ENCODE results near the gene AHI1. TPM values are rescaled to one million over a fixed set of nuclear protein-coding genes. Genes with fewer than 3 reads are reported as not detected.
"Not testable (repeated sequence)": the region's sequence is repeated elsewhere in the genome, so short reads cannot be mapped to it uniquely, and the experiment has no call there.

Gene AHI1
- polyA plus RNA-seq, 1 donor, result 19.7 TPM

- no peak for DNase-seq
Measured at GRCh38 chr6:135505648-135506047, 8.1 kb upstream of the AHI1 start.

GRCh38 chr6:135505222-135505621 is 7.7 kb upstream of the AHI1 start:
- no peak for DNase-seq

- DNase-seq, result no peak
Measured at GRCh38 chr6:135504734-135505133, 7.2 kb upstream of the AHI1 start.

GRCh38 chr6:135503703-135504475 is 6.3 kb upstream of the AHI1 start:
- DNase-seq, result no peak

DNA sequence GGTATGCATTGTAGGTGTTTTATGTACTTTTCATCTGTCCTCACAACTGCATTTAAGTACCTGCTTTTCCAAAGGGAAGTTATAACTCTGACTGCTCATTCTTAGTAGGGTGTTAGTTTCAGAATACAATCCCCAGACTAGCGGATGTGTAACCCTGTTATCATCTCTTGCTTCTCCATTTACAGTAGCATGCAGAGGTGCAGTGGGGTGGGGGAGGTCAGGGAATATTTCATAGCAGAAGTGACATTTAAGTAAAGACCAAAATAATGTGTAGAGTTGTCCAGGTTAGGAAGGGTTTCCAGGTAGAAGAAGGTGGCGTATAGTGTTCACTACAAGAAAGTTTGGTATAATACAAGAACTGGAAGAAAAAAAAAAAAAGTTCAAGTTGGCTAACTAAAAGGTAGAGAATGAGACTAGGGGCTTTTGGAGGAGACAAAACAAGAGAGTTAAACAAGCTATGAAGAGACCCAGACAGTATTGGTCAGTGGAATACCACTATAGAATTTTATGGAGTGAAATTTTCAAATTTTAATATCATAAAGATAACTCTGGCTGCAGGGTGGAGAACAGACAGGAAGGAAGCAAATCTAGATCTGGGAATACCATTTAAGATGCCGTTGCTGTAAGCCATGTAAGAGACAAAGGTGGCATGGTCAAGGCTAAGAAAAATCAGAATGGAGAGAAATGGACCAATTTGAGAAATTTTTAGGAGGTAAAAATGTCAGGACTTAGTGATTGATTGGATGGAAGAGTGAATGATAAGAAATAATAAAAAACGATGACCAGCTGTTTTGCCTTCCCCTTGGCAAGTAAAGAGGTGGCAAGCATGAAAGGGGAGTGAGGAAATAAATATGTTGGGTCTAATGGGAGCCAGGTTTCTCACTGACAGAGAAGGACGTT is 2.2 kb upstream of the AHI1 start:
- DNase-seq, result no peak

DNA sequence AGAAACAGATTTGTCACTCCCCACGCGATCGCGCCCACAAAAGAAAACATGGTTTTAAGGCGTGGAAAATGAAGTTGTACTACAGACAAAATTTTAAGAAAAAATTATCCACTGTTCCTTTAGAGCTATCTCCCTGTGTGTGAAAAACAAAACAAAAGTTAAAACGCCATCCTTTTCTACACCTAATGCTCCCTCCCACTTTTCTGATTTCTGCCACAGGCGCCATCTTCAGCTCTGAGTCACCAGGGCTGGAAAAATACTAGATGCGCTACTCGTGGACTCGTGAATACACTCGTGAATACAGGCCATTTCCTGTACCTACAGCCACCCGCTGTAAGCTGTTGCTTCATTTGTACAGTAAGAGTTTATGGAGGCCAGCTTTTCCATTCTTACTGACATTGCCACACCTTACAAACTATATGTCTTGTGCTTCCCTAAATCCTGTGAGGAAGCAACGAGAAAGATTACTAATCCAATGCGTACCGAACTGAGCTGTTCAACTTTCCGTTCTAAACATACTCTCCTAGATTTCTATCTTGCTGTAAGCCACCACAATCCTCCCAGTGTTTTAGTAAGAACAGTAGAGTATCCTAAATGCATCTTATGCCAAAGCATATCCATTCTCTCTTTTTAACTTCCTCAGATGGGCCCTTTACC is 773 bp upstream of the AHI1 start:
- DNase-seq, result peak; percentile 85

- DNase-seq, result peak; percentile 8
Measured at GRCh38 chr6:135496800-135497411, 634 bp downstream of the AHI1 start.

- no peak for DNase-seq
Measured at GRCh38 chr6:135493218-135493961, 4.2 kb downstream of the AHI1 start.

- DNase-seq, result no peak
Measured at GRCh38 chr6:135490381-135490780, 7.2 kb downstream of the AHI1 start.

DNA sequence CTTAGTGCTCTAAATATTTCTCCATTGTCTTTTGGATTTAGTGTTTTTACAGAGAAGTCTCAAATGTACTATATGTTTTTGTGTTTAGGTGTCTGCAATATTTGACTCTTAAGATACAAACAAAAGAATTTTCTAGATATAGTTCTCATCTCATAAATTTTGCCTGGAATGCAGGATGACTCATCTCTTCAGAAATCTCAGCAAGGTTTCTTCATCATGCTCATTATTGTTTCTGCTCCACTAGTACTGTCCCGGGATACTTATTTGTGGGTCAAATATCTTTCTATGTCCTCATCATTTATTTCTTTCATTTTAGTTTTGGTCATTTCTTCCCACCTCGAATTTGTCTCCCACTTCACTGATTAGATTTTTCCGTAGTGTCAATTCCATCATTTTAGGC is 9.5 kb downstream of the AHI1 start:
- no peak for DNase-seq

GRCh38 chr6:135483903-135484302 is 13.6 kb downstream of the AHI1 start:
- not testable (repeated sequence) for DNase-seq

- no peak for DNase-seq
Measured at GRCh38 chr6:135481783-135482369, 15.7 kb downstream of the AHI1 start.

DNA sequence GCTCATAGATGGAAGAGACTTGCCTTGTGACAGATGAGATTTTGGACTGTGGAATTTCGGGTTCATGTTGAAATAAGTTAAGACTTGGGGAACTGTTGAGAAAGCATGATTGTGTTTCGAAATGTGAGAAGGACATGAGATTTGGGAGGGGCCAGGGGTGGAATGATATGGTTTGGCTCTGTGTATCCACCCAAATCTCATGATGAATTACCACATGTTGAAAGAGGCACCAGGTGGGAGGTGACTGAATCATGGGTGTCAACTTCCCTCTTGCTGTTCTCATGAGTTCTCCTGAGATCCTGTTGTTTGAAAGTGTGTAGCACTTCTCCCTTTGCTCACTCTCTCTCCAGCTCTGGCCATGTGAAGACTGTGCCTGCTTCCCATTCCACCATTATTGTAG is 17.9 kb downstream of the AHI1 start:
- no peak for DNase-seq

DNA sequence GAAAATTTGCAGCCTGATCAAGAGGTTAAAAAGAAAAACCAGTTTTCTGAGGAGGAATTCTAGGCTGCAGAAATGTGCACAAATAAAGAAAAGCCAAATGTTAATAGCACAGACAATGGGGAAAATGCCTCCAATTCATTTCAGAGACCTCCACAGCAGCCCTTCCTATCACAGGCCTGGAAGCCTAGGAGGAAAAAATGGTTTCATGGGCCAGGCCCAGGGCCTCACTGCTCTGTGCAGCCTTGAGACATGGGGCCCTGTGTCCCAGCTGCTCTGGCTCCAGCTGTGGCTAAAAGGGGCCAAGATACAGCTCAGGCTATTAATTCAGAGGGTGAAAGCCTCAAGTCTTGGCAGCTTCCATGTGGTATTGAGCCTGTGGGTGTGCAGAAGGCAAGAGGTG is 18.9 kb downstream of the AHI1 start:
- no peak for DNase-seq

DNA sequence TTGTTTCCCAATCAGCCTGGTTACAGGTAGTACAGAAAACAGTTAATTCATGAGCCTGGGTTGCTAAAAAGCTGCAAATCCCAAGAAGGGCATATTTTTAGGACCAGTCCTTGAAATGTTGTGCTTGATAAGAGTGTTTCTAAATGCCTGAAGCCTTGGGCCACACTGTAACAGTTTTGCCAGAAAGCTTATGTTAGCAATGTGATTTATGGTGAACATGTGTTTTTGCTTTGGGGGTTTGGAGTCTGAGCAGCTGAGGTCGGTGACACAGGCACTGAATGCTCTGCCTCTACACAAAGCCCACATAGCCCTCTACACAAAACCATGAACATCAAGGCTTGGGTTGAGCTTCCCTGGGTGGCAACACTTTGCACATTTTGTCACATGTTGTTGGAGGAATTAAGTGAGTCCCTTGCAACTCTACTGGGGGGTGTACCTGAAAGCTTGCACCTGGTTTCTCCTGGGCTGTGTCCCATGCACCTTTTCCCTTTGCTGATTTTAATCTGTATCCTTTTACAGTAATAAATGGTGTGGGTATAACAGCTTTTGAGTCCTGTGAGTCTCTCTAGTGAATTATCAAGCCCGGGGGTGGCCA is 22.2 kb downstream of the AHI1 start:
- peak; percentile 19 for DNase-seq

DNA sequence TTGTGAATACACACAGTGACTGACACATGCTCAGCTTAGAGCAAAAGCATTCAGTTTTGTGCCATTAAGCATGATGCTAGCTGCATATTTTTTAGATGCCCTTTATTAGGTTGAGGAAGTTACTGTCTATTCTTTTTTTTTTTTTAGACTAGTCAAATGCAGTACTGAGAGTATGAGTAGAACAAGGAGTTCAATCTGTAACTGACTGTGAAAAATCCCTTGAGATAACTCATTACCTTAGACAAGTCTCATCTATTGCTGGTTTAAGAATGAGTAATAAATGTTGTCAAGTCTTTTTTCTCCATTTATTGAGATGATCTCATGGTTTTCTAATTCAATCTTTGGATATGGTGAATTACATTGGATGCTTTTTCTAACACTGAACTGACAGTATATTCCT is 23.2 kb downstream of the AHI1 start:
- DNase-seq, result no peak

DNA sequence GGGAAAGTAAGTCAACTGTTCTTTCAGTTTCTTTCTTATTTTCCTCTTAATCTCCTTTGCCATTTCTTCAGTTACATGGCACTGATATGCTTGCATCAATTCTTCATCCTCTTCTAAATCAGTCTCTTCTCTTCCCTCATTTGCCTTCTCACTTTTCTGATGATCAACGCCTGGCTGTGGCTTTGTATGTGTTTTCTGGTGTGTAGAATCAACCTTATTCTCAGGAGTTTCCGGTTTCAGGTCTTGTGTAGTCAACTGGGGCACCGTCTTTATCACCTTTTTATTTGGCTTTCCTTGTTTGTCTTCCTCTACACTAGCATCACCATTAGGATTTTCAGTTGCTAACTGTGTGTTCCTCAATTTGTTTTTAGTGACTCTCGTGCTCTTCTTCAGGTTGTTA is 31.6 kb downstream of the AHI1 start:
- no peak for DNase-seq

GRCh38 chr6:135465307-135465706 is 32.2 kb downstream of the AHI1 start:
- no peak for DNase-seq

GRCh38 chr6:135464634-135465033 is 32.9 kb downstream of the AHI1 start:
- no peak for DNase-seq

- no peak for DNase-seq
Measured at GRCh38 chr6:135461208-135461607, 36.3 kb downstream of the AHI1 start.

DNA sequence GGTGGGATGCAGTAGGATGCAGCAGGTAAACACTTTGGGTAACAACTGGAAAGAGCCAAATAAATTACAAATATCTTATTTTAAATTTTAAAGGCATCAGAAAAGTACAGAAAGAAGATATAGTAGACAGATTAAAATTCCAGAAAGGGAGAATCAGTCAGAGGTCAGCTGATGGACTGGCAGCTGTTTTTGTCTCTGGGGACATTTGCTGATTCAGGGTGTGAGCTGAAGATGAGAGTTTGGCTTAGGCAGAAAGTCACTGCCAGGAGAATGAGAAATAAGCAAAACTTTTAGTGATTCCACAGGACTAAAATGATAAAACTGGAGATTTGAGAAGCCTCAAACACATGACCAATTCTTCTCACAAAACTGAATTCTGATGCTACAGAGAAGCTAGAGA is 39.5 kb downstream of the AHI1 start:
- DNase-seq, result no peak
